GM12872 (cell line): ENCODE results near the gene CREBBP.

ENCODE experiments used
- CTCF ChIP-seq: IDR thresholded peaks from 3 replicates; pipeline ENCODE4 v1.5.1; 2011; ENCODE audit warnings: low read depth, mild to moderate bottlenecking, low read length, moderate library complexity; ENCODE audit not compliant: insufficient read depth

Gene CREBBP

GRCh38 chr16:3816326-3816725 lies 64.2 kb downstream of the CREBBP start:
- TF ChIP-seq CTCF: no peak

- TF ChIP-seq CTCF: no peak
Observed at GRCh38 chr16:3814755-3815154, 65.8 kb downstream of the CREBBP start.

- TF ChIP-seq CTCF: no peak
Observed at GRCh38 chr16:3812469-3813172, 67.9 kb downstream of the CREBBP start.

- no peak for TF ChIP-seq CTCF
Observed at GRCh38 chr16:3810818-3811217, 69.7 kb downstream of the CREBBP start.

GRCh38 chr16:3810198-3810664 lies 70.3 kb downstream of the CREBBP start:
- no peak for TF ChIP-seq CTCF

GRCh38 chr16:3808308-3809063 lies 72.0 kb downstream of the CREBBP start:
- TF ChIP-seq CTCF: no peak

- TF ChIP-seq CTCF: no peak
Observed at GRCh38 chr16:3807425-3808123, 72.9 kb downstream of the CREBBP start.
